ENCODE data around the gene SLC15A1.

SLC15A1 gene

GRCh38 chr13:98741741-98742435, 10.6 kb downstream of the SLC15A1 start:
- H3K9ac ChIP-seq (ENCODE audit: low read depth, low read length, poor library complexity) = no peak overlapping the region
- no peak overlapping the region for H2AK5ac ChIP-seq (ENCODE audit: low read depth, low read length)
- H3K4ac ChIP-seq (ENCODE audit: low read length) = no peak overlapping the region
- H3K14ac ChIP-seq (ENCODE audit: low read length) = peak overlapping the region; percentile 94
- no peak overlapping the region for H3K4me2 ChIP-seq (ENCODE audit: insufficient read depth, low read length, poor library complexity, severe bottlenecking)
- H3K27me3 ChIP-seq (ENCODE audit: control insufficient read depth in 3 of 3, insufficient read depth in 3 of 3, low read depth in 1 of 3, low read length in 3 of 3) = no peaks in the 10 kb centered on the region
- peak overlapping the region; percentile 46 for H3K18ac ChIP-seq (ENCODE audit: low read length)
- H4K91ac ChIP-seq (ENCODE audit: low read depth, low read length, poor library complexity) = no peak overlapping the region
- no peak overlapping the region for H2BK120ac ChIP-seq (ENCODE audit: low read depth, low read length)
- no peak overlapping the region for H3K4me3 ChIP-seq (ENCODE audit: low read length in 2 of 2)
- H2BK5ac ChIP-seq (ENCODE audit: low read length) = no peak overlapping the region
- no peak overlapping the region for H4K8ac ChIP-seq (ENCODE audit: low read depth, low read length)
- peaks cover 6% of the 10 kb centered on the region in 2 donors for H3K9me3 ChIP-seq (replicated peaks in 1 of 2; ENCODE audit: control insufficient read depth in 2 of 2, insufficient read depth in 1 of 2, low read depth in 1 of 2, low read length in 2 of 2)
- H2BK15ac ChIP-seq (ENCODE audit: low read length) = no peak overlapping the region
- H2BK12ac ChIP-seq (ENCODE audit: low read length) = peak overlapping the region; percentile 65
- H3K27ac ChIP-seq (replicated peaks; ENCODE audit: low read length) = no peak overlapping the region
- WGBS, 2 donors (ENCODE audit: extremely low coverage in 2 of 2, insufficient read length in 2 of 2, insufficient replicate concordance in 1 of 2) = no CpG with 5 or more reads among the region's 14 CpGs
- H3K36me3 ChIP-seq (replicated peaks in 1 of 2; ENCODE audit: control insufficient read depth in 2 of 2, insufficient read depth in 2 of 2, low read length in 2 of 2) = no peaks in the 10 kb centered on the region
- H2AFZ ChIP-seq (ENCODE audit: low read length) = no peak overlapping the region
- peak overlapping the region; percentile 69 for H3K23ac ChIP-seq (ENCODE audit: low read depth, low read length, poor library complexity)
- no peaks in the 10 kb centered on the region for H3K4me1 ChIP-seq (ENCODE audit: control insufficient read depth in 2 of 2, insufficient read depth in 1 of 2, low read depth in 1 of 2, low read length in 2 of 2)
- DNase-seq (ENCODE audit: low spot score) = no peak
- H3K79me1 ChIP-seq (ENCODE audit: low read depth, low read length) = no peaks in the 10 kb centered on the region

GRCh38 chr13:98740131-98740530, 12.3 kb downstream of the SLC15A1 start:
- no peaks in the 10 kb centered on the region for H3K79me1 ChIP-seq (ENCODE audit: low read depth, low read length)
- no peak overlapping the region for H3K4ac ChIP-seq (ENCODE audit: low read length)
- no peak overlapping the region for H2BK120ac ChIP-seq (ENCODE audit: low read depth, low read length)
- no peaks in the 10 kb centered on the region for H3K4me1 ChIP-seq (ENCODE audit: control insufficient read depth in 2 of 2, insufficient read depth in 1 of 2, low read depth in 1 of 2, low read length in 2 of 2)
- no peak overlapping the region for H3K27ac ChIP-seq (replicated peaks; ENCODE audit: low read length)
- WGBS, 2 donors (ENCODE audit: extremely low coverage in 2 of 2, insufficient read length in 2 of 2, insufficient replicate concordance in 1 of 2) = no CpG with 5 or more reads among the region's 8 CpGs
- peak overlapping the region; percentile 46 for H3K18ac ChIP-seq (ENCODE audit: low read length)
- H4K8ac ChIP-seq (ENCODE audit: low read depth, low read length) = no peak overlapping the region
- no peak overlapping the region for H2BK15ac ChIP-seq (ENCODE audit: low read length)
- H3K9me3 ChIP-seq (replicated peaks in 1 of 2; ENCODE audit: control insufficient read depth in 2 of 2, insufficient read depth in 1 of 2, low read depth in 1 of 2, low read length in 2 of 2) = peaks cover 4 to 6% of the 10 kb centered on the region in 2 donors
- H3K9ac ChIP-seq (ENCODE audit: low read depth, low read length, poor library complexity) = no peak overlapping the region
- no peak overlapping the region for H3K23ac ChIP-seq (ENCODE audit: low read depth, low read length, poor library complexity)
- H3K14ac ChIP-seq (ENCODE audit: low read length) = no peak overlapping the region
- H3K4me2 ChIP-seq (ENCODE audit: insufficient read depth, low read length, poor library complexity, severe bottlenecking) = no peak overlapping the region
- H3K36me3 ChIP-seq (replicated peaks in 1 of 2; ENCODE audit: control insufficient read depth in 2 of 2, insufficient read depth in 2 of 2, low read length in 2 of 2) = no peaks in the 10 kb centered on the region
- H2BK5ac ChIP-seq (ENCODE audit: low read length) = no peak overlapping the region
- no peak overlapping the region for H3K4me3 ChIP-seq (ENCODE audit: low read length in 2 of 2)
- H3K27me3 ChIP-seq (ENCODE audit: control insufficient read depth in 3 of 3, insufficient read depth in 3 of 3, low read depth in 1 of 3, low read length in 3 of 3) = no peaks in the 10 kb centered on the region
- DNase-seq (ENCODE audit: low spot score) = no peak
- H2AFZ ChIP-seq (ENCODE audit: low read length) = no peak overlapping the region
- peak overlapping the region; percentile 54 for H2AK5ac ChIP-seq (ENCODE audit: low read depth, low read length)
- no peak overlapping the region for H2BK12ac ChIP-seq (ENCODE audit: low read length)
- no peak overlapping the region for H4K91ac ChIP-seq (ENCODE audit: low read depth, low read length, poor library complexity)

- Histone ChIP-seq H3K27me3 (ENCODE audit: control insufficient read depth in 3 of 3, insufficient read depth in 3 of 3, low read depth in 1 of 3, low read length in 3 of 3) (no peaks in the 10 kb centered on the region), H3K4me3 (ENCODE audit: low read length in 2 of 2) (no peak overlapping the region), H2AFZ (ENCODE audit: low read length) (no peak overlapping the region), H2BK12ac (ENCODE audit: low read length) (no peak overlapping the region), H4K91ac (ENCODE audit: low read depth, low read length, poor library complexity) (no peak overlapping the region), H3K27ac (replicated peaks; ENCODE audit: low read length) (no peak overlapping the region), H3K4me1 (ENCODE audit: control insufficient read depth in 2 of 2, insufficient read depth in 1 of 2, low read depth in 1 of 2, low read length in 2 of 2) (no peaks in the 10 kb centered on the region), H2AK5ac (ENCODE audit: low read depth, low read length) (no peak overlapping the region), H3K14ac (ENCODE audit: low read length) (no peak overlapping the region), H2BK120ac (ENCODE audit: low read depth, low read length) (no peak overlapping the region), H3K23ac (ENCODE audit: low read depth, low read length, poor library complexity) (no peak overlapping the region), H2BK5ac (ENCODE audit: low read length) (no peak overlapping the region), H3K36me3 (replicated peaks in 1 of 2; ENCODE audit: control insufficient read depth in 2 of 2, insufficient read depth in 2 of 2, low read length in 2 of 2) (no peaks in the 10 kb centered on the region), H3K79me1 (ENCODE audit: low read depth, low read length) (no peaks in the 10 kb centered on the region), H3K18ac (ENCODE audit: low read length) (no peak overlapping the region), H2BK15ac (ENCODE audit: low read length) (no peak overlapping the region), H3K9ac (ENCODE audit: low read depth, low read length, poor library complexity) (no peak overlapping the region), H3K4ac (ENCODE audit: low read length) (no peak overlapping the region), H4K8ac (ENCODE audit: low read depth, low read length) (no peak overlapping the region), H3K9me3 (replicated peaks in 1 of 2; ENCODE audit: control insufficient read depth in 2 of 2, insufficient read depth in 1 of 2, low read depth in 1 of 2, low read length in 2 of 2) (peaks cover 6% of the 10 kb centered on the region in 2 donors), H3K4me2 (ENCODE audit: insufficient read depth, low read length, poor library complexity, severe bottlenecking) (no peak overlapping the region)
- no CpG with 5 or more reads among the region's 1 CpG for WGBS, 2 donors (ENCODE audit: extremely low coverage in 2 of 2, insufficient read length in 2 of 2, insufficient replicate concordance in 1 of 2)
- no peak for DNase-seq (ENCODE audit: low spot score)
Measured at GRCh38 chr13:98738993-98739392, 13.5 kb downstream of the SLC15A1 start.

- Histone ChIP-seq H3K4me1 (ENCODE audit: control insufficient read depth in 2 of 2, insufficient read depth in 1 of 2, low read depth in 1 of 2, low read length in 2 of 2) (no peaks in the 10 kb centered on the region), H2BK120ac (ENCODE audit: low read depth, low read length) (no peak overlapping the region), H3K14ac (ENCODE audit: low read length) (no peak overlapping the region), H4K91ac (ENCODE audit: low read depth, low read length, poor library complexity) (no peak overlapping the region), H3K27me3 (ENCODE audit: control insufficient read depth in 3 of 3, insufficient read depth in 3 of 3, low read depth in 1 of 3, low read length in 3 of 3) (no peaks in the 10 kb centered on the region), H3K9ac (ENCODE audit: low read depth, low read length, poor library complexity) (no peak overlapping the region), H3K79me1 (ENCODE audit: low read depth, low read length) (no peaks in the 10 kb centered on the region), H3K9me3 (replicated peaks in 1 of 2; ENCODE audit: control insufficient read depth in 2 of 2, insufficient read depth in 1 of 2, low read depth in 1 of 2, low read length in 2 of 2) (peaks cover 6% of the 10 kb centered on the region in 2 donors), H2AFZ (ENCODE audit: low read length) (no peak overlapping the region), H2BK5ac (ENCODE audit: low read length) (no peak overlapping the region), H2AK5ac (ENCODE audit: low read depth, low read length) (no peak overlapping the region), H3K18ac (ENCODE audit: low read length) (no peak overlapping the region), H3K23ac (ENCODE audit: low read depth, low read length, poor library complexity) (no peak overlapping the region), H3K4me3 (ENCODE audit: low read length in 2 of 2) (no peak overlapping the region), H2BK12ac (ENCODE audit: low read length) (no peak overlapping the region), H3K4ac (ENCODE audit: low read length) (no peak overlapping the region), H4K8ac (ENCODE audit: low read depth, low read length) (no peak overlapping the region), H3K27ac (replicated peaks; ENCODE audit: low read length) (no peak overlapping the region), H3K4me2 (ENCODE audit: insufficient read depth, low read length, poor library complexity, severe bottlenecking) (no peak overlapping the region), H2BK15ac (ENCODE audit: low read length) (no peak overlapping the region), H3K36me3 (replicated peaks in 1 of 2; ENCODE audit: control insufficient read depth in 2 of 2, insufficient read depth in 2 of 2, low read length in 2 of 2) (no peaks in the 10 kb centered on the region)
- DNase-seq (ENCODE audit: low spot score) = no peak
Measured at GRCh38 chr13:98738213-98738612, 14.3 kb downstream of the SLC15A1 start.
